Measurements from ENCODE around the gene MCRIP1.
"Not testable (repeated sequence)": the region's sequence is repeated elsewhere in the genome, so short reads cannot be mapped to it uniquely, and the experiment has no call there.

The MCRIP1 gene

DNA sequence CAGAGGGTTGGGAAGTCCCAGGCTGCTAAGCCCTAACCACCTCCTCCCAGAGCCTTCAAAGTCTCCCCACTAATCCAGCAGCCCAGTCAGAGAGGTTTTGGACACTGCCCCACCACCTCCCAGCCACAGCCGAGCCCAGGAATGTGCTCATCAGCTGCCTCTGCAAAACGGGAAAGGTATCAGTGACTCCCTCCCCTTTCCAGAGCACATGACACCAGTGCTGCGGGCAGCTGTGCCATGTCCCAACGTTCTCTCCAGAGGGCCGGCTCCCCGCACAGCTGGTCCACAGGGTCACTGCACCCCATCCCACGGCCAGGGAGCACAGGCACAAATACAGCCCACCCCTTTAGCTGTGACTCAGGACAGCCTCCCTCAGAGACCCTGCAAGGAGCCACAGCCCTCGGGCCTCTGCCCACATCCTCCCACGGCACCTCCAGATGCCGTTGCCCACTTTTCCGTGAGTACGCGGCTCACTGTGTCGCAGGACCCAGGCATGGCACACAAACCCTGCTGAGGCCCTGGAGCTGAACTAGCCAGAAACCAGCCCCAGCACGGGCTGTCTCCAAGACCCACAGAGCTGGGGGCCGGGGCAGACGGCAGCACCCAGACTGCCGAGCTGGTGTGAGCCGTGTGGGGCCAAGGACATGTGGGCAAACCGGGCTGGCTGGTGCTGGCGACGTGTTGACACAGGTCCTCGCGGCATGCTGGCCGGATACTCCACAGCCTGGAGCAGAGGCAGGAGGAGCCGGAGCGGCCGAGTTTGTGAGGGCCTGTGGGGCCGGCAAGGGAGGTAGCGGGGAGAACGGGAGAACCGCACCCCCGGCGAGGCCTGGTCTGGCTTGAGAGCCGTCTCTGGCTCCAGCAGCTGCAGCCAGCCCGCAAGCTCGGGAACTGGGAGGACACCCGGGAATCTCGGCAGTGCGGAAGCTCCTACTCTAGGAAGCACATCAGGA, 8.0 kb upstream of the MCRIP1 start:
- no peak for DNase-seq

DNA sequence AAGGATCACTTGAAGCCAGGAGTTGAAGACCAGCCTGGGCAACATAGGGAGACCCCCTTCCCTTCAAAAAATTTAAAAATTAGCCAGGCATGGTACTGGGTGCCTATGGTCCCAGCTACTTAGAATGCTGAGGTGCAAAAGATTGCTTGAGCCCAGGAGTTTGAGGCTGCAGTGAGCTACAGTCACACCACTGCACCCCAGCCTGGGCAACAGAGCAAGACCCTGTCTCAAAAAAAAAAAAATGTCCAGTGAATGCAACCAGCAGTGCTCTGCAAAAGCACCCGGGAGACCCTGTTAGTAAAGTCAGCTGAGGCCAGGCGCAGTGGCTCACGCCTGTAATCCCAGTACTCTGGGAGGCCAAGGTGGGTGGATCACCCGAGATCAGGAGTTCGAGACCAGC, 7.0 kb upstream of the MCRIP1 start:
- DNase-seq = not testable (repeated sequence)

DNA sequence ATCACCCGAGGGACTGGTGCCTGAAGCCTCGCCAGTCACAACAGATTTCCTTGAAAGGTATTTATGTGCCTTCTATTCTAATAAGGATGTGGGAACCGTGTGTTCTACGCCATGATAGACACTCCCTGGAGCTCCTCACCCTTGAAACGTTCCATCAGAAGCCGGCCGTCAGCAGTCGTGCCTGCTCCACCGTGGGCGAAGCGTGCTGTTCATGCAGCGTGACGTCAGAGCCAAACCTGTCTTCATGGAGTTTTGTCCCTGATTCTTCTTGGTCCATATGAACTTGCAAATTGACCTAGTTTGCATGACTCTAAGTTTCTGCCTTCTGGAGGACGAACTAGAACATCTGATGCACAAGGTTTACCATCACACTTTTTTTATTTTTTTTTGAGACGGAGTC, 6.2 kb upstream of the MCRIP1 start:
- DNase-seq = no peak

DNA sequence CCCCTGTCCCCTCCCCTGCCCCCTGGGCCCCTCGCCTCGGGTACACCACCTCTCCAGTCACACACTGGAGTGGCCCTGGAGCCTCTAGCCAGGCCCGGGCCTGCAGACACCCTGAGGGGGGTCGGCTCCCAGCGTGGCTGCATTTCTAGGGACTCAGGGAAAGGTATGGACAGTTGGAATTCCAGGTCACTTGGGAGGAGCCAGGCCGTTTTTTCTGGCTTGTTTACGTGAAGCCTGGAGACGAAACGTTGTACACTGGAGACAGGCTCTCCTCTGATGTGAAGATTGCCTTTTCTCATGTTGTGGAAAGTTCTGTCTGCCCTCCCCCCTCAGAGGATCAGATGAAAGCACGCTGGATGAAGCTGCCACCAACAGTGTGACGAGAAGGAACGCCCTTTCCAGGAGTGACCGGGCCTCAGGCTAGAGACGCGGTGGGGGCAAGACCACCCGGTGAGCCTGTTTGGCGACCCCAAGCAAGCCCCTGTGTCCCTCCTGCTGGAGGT, 5.7 kb upstream of the MCRIP1 start:
- no peak for DNase-seq

DNA sequence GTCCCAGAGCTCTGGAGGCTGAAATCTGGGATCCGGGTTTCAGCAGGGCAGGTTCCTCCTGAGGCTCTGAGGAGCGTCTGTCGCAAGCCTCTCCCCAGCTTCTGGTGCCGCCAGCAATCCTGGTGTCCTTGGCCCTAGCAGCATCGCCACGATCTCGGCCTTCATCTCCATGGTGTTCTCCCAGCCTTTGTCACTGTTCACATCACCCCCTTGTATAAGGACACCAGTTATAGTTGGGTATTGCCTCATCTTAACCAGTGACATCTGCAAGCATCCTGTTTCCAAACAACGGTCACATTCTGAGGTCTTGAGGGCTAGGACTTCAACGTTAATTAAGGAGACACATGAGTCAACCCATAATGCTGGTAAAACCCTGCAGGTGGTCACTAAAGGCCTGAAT, 4.5 kb upstream of the MCRIP1 start:
- no peak for DNase-seq

DNA sequence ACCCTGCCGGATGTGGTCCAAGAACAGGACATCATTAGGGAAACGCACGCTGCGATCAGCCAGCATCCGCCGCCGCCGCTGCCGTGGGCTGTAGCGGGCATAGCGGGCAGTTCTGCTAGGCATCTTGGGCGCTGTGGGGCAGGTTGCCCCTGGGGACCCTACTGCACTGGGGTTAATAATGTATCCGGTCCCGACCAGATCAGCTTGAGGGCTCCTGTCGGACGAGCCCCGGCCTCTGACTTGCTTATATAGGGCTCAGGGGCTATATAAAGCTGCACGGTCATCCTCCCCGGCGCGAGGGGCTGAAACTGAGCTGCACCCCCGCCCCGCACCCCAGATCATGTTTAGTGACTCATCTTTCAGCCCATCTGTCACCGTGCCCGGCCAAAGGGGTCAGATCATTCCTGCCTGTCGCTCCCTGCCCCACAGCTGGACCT, 1.8 kb upstream of the MCRIP1 start, which contains the start of gene PPP1R27:
PPP1R27 (minus strand) TSS at position 220 of the 437 bp plus-strand sequence; CDS start at position 123, 97 bp downstream.
- DNase-seq = no peak

DNA sequence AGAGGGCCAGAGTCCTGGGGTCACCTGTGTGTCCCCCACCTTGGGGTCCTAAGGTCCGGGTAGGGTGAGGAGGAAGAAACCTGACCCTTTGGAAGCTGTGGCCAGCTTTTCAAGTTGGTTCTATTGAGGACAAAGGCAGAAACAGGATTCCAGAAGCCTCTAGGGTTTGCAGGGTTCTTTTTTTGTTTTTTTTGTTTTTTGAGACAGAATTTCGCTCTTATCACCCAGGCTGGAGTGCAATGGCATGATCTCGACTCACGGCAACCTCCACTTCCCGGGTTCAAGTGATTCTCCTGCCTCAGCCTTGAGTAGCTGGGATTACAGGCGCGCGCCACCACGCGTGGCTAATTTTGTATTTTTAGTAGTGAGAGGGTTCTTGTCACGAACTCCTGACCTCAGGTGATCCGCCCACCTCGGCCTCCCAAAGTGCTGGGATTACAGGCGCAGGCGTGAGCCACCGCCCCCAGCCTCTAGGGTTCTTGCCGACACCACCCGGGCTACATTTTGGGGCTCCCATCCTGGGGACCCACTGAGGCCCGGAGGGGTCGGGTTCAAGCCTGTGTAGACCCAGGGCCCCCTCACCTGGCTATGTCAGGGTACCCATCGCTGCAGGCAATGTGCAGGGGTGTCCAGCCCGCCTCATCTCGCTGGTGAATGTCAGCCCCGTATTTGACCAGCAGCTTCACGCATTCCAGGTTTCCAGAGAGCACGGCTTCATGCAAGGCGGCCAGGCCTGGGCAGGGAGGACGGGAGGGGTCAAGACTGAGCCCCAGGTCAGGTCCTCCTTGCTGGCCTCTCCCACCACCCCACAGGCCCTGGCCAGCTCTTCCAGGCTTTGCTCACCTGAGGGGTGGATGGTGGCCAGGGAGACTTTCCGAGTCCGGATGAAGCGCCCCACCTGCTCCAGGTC, 1.1 kb upstream of the MCRIP1 start:
- DNase-seq = no peak

DNA sequence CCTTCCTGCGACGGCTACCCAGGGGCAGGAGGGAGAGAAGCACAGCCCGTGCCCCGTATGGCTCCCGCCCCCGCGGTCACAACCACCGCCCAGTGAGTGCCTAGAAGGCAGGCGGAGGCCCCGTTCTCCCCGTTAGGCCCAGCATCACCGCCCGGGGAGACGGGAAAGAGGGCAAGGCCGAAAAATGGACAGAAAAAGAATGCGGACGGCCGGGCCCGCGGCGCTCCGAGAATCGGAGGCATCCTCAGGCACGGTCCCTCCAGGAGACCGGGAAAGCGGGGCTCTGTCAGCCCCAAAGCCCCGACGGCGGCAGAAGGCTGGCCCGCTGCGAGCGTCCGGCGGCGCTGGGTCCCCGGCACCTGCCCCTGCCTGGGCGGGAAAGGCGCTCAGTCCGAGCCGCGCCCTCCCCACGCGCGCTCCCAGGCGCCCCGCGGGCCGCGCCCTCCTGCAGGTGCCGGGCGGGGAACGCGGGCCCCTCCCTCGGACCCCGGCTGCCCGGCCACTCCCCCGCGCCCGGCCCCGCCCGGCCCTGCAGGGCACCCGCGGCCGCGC, 407 bp downstream of the MCRIP1 start:
- DNase-seq = no peak

DNA sequence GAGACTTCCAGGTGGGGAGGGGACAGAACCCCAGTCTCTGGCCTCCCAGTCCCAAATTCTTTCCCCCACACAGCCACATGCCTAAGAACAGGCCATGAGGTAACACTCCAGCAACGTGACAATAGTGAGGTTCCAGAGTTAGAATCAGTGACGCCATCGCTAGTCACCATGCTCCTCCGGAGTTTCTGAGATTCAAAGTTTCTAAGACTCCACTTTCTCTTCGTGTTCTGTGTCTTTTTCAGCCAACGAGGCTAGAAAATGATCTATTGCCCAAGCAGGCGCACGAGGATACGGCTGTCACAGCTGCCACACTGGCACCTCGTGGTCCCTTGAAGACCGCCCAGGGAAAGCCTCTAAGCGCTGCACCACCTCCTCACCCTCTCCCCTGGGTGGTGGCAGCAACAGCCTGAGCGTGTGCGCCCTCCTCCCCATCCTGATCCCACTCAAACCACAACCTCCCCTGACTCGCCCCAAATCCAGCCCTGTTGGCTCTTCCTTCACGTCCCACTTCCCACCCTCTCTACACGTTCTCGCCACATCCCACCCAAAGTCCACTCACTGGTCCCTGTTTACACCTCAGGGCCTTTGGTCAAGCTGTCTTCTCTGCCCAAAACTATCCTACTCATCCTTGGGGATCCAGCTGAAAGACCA, 1.0 kb downstream of the MCRIP1 start:
- DNase-seq = no peak

DNA sequence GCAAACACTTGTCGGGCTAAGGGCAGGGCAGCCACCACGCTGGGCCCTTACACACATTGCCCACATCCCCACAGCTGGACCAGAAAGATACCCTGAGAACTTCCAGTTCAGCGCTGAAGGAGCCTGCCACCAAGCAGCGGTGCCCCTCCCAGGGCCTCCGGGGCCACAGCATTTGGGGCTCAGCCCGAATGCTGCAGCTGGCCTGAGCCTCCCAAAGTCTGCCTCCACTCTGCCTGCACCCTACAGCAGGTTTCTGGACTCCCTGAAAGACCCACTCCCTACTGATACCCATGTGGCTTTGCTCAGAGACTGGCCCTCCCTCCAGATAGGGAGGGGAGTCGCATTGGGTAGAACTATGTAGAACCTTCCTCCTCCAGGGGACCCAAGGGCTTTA, 1.5 kb downstream of the MCRIP1 start:
- no peak for DNase-seq

DNA sequence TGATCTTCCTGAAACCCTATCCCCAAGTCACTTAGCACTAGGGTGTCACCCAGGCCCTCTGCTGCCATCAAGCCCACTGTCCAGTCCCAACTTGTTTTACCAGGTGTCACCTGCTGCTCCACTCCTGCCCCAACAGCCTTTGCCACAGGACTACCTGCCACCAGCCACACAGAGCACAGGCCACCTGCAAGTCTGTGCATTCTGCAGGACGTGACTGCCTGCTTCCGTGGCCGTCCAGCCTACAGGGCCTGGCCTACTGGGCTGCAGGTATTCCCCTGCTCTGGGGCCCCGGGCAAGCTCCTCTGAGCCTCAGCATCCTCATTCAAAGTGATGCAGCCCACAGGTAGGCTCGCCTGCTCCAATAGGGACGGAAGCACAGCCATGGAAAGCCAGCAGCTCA, 3.2 kb downstream of the MCRIP1 start:
- no peak for DNase-seq

DNA sequence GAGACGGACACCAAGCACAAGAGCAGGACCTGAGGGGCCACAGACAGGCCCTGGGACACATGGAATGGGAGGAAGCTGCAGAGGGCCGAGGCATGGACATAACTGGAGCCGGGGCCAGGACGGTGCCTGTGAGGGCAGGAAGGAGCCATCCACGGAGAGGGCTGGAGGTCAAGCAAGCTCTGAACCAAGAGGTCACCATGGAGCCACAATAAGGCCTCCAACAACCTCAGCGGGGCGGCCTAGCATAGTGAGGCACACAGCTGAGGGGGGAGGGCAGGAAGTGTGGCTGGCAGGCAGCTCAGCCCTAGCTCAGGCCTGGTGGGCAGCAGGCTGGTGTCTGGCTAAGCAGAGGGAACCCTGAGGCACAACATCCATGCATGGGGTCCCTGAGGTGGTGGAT, 4.4 kb downstream of the MCRIP1 start:
- no peak for DNase-seq

DNA sequence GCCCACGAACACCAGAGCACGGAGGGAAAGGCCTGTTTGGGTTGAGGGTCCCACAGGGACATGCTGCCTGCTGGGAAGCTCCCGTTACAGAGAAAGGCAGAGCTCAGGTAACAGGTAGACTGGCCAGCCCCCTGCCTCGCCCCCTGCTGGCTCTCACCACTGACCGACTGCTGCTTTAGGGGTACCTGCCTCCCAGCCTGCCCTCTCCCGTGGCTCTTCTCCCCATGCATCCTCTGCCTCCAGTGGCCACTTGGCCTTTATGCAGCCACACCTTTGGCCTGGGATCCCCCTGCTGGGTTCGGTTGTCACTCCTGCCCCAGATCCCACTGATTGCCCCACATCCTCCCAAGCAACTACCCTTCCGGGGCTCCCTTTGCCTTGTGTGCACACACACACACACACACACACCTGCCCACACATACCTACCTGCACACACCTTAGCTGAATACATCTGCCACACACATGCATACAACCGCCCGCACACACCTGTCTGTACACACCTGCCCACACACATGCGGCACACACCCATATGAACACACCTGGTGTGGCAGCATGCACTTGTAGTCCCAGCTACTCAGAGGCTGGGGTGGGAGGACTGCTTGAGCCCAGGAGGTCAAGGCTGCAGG, 7.1 kb downstream of the MCRIP1 start:
- no peak for DNase-seq

DNA sequence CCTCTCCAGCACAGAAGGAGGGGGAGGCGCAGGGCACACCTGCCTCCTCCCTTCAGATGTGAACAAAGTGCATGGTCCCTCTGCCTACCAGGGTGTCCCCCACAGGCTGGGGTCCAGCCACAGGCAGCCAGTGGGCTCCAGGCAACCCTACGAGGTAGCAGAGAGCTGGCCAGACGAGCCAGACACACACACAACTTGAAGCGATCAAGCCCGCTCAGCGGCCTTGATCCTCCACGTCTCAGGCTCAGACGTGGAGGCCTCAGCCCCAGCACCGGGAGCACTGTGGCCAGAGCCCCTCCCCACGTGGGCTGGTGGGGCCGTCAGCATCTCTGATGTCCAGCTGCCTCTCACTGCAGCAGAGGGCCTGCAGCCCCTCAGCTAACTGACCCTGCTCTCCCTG, 8.5 kb downstream of the MCRIP1 start:
- DNase-seq = no peak

DNA sequence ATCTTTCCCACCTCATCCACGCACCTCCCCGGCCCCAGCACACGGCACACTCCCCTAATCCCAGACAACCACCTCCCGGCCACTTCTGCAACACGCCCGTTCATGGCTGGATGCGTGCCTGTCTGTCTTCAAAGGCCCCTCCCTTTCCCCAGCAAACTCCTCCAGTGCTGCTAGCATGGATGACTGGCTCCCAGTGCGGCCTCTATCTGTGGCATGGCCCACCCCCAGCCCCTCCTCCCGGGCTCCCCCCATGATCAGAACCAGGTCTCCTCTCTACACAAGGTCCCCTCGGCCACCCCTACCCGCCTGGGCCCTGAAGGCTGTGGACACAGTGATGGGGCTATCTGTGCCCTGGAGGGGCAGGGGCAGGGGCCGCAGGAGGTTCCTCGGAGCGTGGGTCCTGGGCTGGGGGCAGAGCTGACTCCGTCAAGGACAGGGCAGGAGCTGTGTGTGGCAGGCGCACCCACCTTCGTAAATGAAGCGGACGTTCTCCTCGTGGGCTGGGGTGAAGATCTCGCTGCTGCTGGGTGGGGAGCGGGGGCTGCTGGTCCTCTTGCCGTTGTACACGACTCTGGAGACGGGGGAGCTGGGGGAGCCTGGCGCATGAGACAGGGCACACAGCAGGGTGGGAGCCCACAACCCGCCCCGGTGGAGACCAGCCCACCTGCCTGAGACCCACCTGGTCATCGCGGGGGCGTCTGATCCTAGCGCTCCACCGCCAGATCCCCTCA, 9.1 kb downstream of the MCRIP1 start:
- DNase-seq = no peak

DNA sequence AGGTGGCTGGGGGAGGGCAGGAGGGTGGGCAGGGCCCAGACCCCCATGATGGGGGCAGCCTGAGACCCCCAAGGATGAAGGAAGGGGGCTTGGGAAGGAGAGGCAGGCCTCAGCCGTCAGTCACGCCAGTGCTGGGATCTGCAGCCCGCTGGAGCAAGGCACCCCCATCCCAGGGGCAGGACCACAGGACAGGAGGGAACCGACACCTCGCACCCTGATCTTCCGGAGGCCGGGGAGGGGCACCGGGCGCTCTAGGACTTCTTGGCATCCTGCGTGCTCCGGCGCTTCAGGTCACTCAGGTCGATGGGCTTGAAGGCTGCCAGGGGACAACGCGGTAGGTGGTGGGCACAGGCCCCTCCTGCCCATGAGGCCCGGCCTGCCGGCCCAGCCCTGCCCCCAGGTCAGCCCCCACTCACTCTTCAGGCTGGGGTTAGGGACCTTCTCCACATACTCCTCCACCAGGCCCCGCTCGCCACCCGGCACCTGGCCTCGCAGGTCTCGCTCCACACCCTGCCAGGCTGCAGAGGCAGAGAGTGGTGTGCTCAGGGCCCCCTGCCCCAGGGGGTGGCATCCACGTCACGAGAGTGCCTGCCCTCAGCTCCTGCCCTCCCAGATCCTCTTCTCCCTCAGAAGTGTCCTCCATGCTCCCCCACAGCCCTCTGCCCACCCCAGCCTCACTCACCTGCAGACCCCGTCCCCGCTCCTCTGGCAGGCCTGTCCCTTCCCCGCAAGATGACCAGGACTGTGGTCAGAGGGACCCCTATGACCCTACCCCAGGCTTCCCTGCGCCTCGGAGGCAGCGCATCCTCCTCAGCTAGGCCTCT, 9.9 kb downstream of the MCRIP1 start:
- no peak for DNase-seq

DNA sequence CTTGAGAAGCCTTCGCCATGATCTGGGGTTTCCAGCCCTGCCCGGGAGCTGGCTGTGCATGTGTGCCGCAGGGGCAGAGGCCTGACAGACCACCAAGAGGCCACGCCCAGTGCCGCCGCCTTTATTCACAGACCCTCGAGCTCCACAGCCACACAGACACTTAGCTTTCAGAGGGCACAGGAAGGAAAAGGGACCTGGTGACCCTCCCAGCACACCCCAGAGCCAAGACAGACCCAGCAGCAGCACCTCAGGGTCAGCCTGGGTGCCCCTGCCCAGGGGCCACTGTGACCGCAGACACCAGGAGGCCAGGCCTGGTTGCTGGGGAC, 10.8 kb downstream of the MCRIP1 start:
- DNase-seq = no peak

DNA sequence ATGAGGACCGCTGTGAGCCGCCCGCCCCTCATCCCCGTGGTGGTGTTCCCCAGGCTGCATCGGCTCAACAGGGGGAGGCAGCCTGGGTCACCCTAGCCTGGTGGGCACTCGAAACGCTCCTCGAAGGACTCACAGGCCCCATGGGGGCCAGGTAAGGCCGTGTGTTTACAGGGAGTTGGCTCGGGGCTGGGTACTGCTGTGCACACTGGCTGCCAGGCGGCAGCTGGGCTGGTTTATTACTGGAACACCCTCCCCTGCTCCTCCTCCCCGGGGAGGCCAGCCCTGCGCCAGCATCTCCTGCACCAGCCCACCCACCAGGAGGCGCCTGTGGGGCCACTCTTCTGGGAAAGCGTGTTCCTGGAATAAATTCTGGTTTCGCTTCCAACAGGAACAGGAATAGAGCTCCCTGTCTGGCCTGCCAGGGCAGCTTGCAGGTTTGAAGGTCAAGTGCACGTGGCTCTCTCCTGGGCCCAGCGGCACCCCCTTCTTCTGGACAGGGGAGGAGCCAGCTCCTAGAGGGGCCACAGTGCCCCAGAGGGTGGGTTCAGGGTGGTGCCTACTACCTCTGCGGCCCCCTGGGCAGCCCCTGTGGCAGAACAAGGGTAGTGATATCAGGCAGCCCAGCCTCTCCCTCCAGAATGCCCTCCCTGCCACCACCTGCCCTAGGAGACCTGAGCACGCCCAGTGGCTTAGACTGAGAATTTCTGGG, 11.3 kb downstream of the MCRIP1 start:
- no peak for DNase-seq

DNA sequence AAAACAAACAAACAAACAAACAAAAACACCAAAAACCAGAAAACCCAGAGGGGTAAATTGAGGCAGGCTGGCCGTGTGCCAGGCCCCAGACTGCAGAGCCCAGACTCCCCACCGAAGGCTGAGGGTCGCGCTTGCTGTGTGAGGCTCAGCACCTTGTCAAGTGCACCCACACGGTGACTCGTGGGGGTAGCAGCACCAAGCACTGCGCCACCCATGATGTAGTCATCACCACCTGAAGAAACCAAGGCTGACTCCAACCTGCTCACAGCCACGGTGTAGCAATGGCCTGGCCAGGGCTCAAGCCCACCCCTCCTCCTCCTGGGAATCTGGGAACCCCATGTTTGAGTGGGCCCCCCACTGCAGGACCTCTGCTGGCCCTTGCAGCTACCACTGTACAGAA, 11.9 kb downstream of the MCRIP1 start:
- no peak for DNase-seq

DNA sequence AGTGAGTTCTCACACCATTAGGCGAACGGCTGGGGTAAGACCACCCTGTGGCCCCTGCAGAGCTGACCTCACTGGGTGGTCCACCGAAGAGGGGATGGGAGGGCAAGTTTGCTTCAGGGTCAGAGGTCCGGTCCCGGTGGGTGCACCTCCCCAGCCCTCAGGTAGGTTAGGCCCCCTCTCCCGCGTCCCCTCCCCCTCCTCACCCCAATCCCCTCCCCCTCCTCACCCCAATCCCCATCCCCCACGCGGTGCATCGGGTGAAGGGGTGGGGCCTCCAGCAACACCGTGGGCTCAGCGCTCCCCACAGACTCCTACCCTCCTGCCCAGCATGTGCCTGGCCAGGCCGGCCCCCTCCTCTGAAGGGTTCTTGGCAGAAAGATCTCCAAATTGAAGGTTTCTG, 13.4 kb downstream of the MCRIP1 start:
- no peak for DNase-seq
